GM19035 (cell line): ENCODE measurements around the gene ARSK.
A peak's percentile ranks its signal among the peaks of the same experiment; 100 is the strongest.

Experiments used
- ATAC-seq: cut with Tn5 transposase; IDR thresholded peaks from one replicate; pipeline ENCODE4 v1.9.1; 2021; ENCODE audit not compliant: unreplicated experiment

ARSK gene

GRCh38 chr5:95562282-95562681 lies 7.4 kb downstream of the ARSK start:
- no peak for ATAC-seq

GRCh38 chr5:95563367-95563766 lies 8.5 kb downstream of the ARSK start:
- no peak for ATAC-seq

- no peak for ATAC-seq
These were observed 9.5 kb downstream of the ARSK start for GRCh38 chr5:95564450-95564849.

DNA sequence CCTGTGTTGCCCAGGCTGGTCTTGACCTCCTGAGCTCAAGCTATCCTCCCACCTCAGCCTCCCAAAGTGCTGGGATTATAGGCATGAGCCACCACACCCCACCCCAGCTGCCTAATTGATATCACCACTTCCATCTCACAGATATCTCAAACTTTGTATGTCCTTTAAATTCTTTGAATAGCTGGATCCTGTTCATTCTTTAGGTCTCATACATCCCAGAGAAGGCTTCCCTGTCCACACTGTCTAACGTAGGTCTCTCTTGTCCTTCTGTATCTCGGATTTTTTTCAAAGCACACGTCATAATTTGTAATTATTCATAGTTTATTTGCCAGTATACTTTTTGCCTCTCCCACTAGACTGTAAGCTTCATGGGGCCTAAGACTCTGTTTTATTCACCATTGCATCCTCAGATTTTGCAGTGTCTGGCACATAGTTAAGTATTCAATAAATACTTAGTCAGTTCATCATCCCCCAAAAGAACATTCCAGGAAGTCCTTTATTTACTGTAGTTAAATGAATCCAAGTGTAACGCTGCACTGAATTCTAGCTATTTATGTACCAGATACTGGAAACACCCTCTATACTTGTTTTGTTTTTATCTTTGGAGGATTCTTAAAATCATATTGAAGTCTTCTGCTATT lies 10.5 kb downstream of the ARSK start:
- no peak for ATAC-seq

- ATAC-seq, result no peak
These were observed 17.1 kb downstream of the ARSK start for GRCh38 chr5:95572016-95572415.

DNA sequence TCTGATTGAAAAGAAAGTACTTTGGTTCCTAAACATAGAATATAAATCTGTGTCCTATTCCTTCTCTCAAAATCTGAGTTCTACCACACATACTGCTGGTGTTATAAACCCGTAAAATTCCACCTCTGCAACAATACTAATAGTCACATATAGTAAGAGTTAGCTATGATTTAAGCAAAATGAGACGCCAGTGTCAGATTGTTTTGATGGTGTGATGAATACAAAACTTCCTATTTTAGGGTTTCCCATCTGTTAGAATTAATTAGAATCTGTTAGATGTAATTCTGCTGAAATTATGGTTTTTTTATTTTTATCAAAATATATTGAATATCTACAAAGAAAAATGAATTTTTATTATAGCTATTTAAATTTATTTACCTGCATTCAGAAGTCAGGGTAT lies 26.7 kb downstream of the ARSK start:
- ATAC-seq, result no peak

- no peak for ATAC-seq
These were observed 29.1 kb downstream of the ARSK start for GRCh38 chr5:95583992-95584391.

DNA sequence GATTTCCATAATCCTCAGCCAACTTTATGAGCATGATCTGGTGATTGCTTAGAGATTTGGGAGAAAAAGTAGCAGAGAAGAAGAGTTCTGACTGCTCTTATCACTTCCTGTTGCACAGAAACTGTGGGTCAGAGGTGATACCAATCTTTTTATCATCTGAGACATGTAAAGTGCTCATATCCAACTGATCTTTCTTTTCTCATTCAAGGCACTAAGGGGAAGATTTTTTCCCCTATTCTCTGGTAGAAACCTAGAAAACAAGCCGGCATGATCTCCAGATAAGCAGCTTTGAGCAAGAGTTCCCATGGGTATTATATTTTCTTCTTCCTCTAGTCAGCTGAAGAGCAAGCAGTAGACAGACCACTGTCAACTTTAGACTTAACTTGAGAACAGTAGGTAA lies 36.0 kb downstream of the ARSK start:
- ATAC-seq, result no peak

- ATAC-seq, result peak; percentile 81
These were observed 36.6 kb downstream of the ARSK start for GRCh38 chr5:95591490-95591901.

DNA sequence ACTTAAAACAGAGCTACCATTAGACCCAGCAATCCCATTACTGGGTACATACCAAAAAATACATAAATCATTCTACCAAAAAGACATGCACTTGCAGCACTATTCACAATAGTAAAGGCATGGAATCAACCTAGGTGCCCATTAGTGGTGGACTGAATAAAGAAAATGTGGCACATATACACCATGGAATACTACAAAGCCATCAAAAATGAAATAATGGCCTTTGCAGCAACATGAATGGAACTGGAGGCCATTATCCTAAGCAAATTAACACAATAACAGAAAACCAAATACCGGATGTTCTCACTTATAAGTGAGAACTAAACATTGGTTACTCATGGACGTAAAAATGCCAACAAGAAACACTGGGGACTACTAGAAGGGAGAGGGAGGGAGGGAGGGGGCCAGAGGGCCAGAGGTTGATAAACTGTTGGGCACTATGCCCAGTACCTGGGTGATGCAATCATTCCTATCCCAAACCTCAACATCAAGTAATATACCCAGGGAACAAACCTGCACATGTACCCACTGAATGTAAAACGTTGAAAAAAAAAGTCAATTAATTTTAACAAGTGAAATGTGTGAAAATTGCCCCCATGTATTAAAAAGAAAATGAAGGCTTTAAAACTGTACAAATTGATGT lies 40.5 kb downstream of the ARSK start:
- no peak for ATAC-seq

- ATAC-seq, result no peak
These were observed 44.4 kb downstream of the ARSK start for GRCh38 chr5:95599252-95599651.

- ATAC-seq, result no peak
These were observed 45.7 kb downstream of the ARSK start for GRCh38 chr5:95600557-95600956.

DNA sequence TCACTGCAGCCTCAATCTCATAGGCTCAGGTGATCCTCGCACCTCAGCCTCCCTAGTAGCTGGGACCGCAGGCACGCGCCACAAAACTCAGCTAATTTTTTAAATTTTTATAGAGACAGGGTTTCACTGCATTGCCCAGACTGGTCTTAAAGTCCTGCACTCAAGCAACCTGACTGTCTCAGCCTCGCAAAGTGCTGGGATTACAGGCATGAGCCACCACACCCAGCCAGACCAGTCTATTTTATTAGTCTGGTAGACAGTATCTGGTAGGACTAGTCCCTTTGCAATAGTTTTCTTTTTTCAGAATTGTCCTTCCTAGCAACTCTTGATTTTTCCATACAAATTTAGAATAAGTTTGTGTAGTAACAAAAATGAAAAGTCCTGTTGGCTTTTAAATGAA lies 50.9 kb downstream of the ARSK start:
- ATAC-seq, result no peak

- ATAC-seq, result no peak
These were observed 51.5 kb downstream of the ARSK start for GRCh38 chr5:95606419-95606818.

GRCh38 chr5:95609711-95610110 lies 54.8 kb downstream of the ARSK start:
- ATAC-seq, result no peak

DNA sequence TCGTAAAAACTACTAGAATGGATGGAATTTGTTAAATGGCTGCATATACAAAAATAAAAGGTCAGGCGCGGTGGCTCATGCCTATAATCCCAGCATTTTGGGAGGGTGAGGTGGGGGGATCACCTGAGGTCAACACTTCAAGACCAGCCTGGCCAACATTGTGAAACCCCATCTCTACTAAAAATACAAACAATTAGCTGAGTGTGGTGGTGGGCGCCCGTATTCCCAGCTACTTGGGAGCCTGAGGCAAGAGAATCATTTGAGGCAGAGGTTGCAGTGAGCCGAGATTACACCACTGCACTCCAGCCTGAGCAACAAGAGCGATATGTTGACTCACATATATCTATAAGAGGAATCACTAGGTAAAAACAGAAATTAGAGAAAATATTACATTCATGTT lies 55.6 kb downstream of the ARSK start:
- no peak for ATAC-seq

DNA sequence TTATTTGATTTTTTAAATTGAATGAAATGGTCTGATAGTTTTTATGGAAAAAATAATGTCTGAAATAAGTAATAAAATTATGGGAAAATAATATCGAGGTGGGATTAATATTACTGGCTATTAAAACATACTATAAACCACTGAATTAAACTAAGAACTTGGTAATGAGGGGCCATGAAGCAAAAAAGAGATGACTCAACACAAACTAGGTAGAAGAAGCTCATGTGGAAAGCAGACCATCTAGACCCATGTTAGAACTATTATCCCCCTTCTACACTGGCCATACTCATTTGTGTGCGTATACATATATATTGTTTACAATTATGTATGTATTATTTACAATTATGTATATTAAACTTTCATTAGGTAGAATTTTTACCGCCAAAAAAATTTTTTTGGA lies 56.5 kb downstream of the ARSK start:
- no peak for ATAC-seq

- ATAC-seq, result no peak
These were observed 58.6 kb downstream of the ARSK start for GRCh38 chr5:95613514-95613913.

GRCh38 chr5:95615164-95615467 lies 60.2 kb downstream of the ARSK start:
- ATAC-seq, result peak; percentile 58

DNA sequence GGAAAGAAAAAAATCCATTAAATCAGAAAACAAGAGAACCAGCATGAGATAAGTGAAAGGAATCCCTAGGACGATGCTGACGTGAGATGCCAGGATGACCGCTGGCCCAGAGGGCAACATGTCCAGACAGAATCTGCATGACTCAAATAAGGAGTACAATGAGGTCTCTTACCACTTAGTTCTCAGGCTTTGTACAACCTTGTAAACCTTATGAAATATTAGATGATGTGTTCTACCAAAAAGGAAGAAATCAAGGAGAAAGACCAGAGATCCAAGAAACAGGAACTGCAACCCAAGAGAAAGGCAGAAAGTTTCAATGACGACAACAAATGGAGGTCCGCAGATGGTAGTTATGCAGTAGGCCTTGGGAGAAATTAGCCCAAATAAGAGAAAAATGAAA lies 62.2 kb downstream of the ARSK start:
- ATAC-seq, result no peak

DNA sequence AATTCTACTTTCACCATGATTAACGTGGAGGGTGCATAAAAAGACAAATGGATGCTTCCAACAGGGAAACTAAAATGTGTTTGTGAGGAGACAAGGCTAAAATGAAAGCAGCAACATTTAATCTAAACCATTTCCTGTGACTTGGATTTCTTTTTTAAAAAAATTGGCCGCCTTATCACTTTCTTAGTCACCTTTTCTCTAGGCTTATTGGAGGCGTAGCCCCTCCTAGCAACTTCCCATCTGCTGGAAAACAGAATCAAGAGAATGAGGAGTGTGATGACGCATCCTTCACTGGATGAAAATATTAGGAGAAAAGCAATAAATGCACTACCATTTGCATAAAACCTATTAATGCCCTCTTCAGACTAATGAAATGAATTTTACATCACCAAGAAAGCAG lies 64.2 kb downstream of the ARSK start:
- ATAC-seq, result no peak

DNA sequence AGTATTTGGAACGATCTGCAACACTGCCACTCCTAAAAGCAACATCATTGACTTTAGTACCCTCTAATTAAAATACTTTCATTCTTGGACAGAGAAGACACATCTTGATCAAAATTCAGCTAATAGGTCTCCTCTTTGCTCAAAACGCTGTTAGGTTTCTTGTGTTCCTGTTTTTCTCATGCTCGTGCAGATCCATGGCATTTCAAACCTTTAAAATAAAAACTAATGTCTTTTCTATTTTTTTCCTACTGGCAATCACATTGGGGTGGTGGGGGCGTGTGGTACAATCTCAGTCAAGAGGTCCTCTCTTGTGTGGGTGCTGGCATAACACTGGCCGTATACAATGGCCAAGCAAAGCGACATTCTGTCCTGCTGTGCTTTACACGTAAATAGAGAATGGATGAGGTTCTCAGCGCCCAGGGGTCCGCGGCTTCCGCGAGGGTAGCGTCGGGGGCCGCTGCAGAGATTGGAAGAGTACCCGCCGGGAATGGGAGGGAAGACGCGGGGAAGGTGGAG lies 64.7 kb downstream of the ARSK start:
- ATAC-seq, result no peak
